GM12875 (cell line): ENCODE measurements around the gene MRPL34.

Experiments
- H3K4me3 ChIP-seq: one replicate; pipeline ENCODE4 v1.5.1; 2011; ENCODE audit warnings: low read depth, low read length, control low read depth
- CTCF ChIP-seq: IDR thresholded peaks from 2 replicates; pipeline ENCODE4 v1.5.1; 2011; ENCODE audit warnings: low read depth, mild to moderate bottlenecking, control low read depth, inconsistent platforms, low read length, moderate library complexity, borderline replicate concordance; ENCODE audit not compliant: insufficient read depth

The MRPL34 gene

DNA sequence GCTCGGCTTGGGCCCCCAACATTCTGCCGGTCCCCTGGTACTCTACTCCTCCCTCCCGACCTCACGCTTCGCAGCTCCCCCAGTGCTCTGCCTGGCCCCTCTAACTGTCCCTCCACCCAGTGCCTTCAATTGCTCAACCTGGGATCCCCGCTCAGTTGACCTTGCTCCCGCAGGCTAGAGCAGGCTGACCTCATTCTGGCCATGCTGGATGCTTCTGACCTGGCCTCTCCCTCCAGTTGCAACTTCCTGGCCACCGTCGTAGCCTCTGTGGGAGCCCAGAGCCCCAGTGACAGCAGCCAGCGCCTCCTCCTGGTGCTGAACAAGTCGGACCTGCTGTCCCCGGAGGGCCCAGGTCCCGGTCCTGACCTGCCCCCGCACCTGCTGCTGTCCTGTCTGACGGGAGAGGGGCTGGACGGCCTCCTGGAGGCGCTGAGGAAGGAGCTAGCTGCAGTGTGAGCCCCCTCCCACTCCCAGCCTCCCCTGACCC, 35.2 kb downstream of the MRPL34 start:
- H3K4me3 ChIP-seq = no peak overlapping the region
- TF ChIP-seq CTCF = no peak

DNA sequence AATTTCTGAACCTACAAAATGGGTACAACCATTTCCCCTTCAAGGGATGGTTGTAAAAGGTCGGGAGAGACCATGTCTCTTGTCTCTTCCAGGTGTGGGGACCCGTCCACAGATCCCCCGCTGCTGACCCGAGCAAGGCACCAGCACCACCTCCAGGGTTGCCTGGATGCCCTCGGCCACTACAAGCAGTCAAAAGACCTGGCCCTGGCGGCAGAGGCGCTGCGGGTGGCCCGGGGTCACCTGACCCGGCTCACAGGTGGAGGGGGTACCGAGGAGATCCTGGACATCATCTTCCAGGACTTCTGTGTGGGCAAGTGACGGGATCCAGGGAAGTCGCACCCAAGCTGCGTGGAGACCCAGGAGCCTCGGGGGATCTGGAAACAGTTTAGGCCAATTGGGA, 35.7 kb downstream of the MRPL34 start:
- TF ChIP-seq CTCF = no peak
- no peak overlapping the region for H3K4me3 ChIP-seq

GRCh38 chr19:17341845-17342244, 36.2 kb downstream of the MRPL34 start:
- H3K4me3 ChIP-seq = no peak overlapping the region
- no peak for TF ChIP-seq CTCF

GRCh38 chr19:17346109-17346671, 40.5 kb downstream of the MRPL34 start:
- no peak overlapping the region for H3K4me3 ChIP-seq
- TF ChIP-seq CTCF = peak; percentile 96

- H3K4me3 ChIP-seq = no peak overlapping the region
- no peak for TF ChIP-seq CTCF
Observed at GRCh38 chr19:17347361-17347760, 41.7 kb downstream of the MRPL34 start.

- H3K4me3 ChIP-seq = no peak overlapping the region
Observed at GRCh38 chr19:17347877-17348276, 42.2 kb downstream of the MRPL34 start.

More at GRCh38 chr19:17347877-17348276, 42.2 kb downstream of the MRPL34 start:
- no peak for TF ChIP-seq CTCF
